Fibroblast of upper back skin (primary cell): ENCODE data around the gene FUOM.

Experiments
- DNase-seq: peaks from one replicate; pipeline ENCODE4 v3.0.0-alpha.2; 2013

Gene FUOM

DNA sequence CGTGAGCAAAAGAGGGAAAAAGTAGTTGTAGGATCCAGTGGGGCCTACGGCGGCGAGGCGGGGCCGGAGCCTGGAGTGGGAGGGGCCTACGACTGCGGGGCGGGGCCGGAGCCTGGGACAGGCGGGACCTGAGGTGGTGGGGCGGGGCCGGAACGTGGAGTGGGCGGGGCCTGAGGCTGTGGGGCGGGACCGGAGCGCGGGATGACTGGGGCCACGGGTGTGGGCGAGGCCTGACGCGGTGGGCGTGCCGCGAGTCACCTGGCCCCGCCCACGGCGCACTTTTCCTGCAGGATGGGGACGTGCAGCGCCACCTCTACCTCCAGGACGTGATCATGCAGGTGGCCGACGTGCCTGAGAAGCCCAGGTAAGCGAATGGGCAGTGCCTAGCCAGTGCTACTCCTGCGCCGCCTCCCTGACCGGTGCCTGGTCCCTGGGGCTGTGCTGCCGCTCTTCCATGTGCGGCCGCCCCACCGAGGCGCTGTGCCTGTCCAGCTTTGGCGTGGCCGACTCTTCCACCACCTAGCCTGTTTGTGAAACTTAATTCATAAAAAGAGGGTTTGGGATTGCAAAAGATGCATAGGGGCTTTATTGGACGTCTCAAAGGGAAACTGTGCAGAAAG lies 48.6 kb downstream of the FUOM start:
- DNase-seq, result peak; percentile 80

DNA sequence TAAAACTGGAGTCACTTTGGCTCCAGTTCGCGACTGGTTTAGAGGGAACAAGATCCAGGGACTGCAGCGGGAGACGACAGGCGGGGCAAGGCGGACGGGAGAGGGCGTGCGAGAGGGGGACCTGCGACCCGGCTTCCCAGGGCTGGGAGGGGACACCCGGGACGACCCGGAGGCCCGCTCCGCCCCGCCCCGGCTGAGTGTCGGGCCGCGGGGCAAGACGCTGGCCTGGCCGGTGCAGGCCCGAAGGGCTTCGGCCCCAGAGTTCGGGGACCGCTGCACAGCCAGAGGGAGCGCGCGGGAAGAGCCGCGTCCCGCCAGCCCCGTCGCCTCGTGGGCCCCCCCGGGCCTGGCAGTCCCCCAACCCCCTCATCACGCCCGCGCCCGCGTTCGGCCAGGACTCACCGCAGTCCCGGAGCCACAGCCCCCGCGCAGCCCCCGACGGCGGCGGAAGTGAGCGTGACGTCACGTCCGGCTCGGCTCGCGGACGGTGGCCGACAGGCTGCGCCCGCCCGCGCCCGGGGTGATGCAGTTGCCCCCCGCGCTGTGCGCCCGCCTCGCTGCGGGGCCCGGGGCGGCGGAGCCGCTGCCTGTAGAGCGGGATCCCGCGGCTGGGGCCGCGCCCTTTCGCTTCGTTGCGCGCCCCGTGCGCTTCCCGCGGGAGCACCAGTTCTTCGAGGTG lies 49.3 kb downstream of the FUOM start, which contains the start of the genes TUBGCP2 and ZNF511:
Gene TUBGCP2, minus strand, starts transcription at position 452 of the 679 bp plus-strand sequence. CDS start 5,931 bp downstream, outside the sequence.
Gene ZNF511, plus strand, starts transcription at position 494 of the 679 bp plus-strand sequence. Its CDS starts 30 bp downstream, at position 524.
- peak; percentile 77 for DNase-seq

DNA sequence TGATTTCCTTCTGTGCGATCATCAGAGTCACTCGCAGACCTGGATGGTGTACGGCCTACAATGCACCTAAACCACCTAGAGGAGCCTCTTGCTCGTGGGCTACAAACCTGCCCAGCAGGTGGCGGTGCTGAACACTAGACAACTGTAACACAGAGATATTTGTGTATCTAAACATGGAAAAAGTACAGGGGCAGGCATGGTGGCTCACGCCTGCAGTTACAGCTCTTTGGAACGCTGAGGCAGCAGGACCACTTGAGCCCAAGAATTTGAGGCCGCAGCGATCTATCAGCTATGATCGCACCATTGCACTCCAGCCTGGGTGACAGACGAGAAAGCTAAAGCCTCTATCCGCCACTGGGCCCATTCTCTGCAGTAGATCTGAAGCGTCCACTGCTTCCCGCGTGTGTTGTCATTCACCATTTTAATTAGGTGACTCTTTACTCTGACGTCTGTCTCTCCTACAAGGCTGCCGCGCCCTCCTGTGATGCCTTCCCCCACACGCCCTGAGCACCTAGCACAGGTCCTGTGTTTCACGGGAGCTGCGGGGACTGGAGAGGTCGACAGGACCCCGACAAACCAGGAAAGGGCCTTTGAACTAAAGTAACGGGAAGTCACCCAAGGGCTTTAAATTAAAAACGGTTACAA lies 49.9 kb downstream of the FUOM start:
- peak; percentile 38 for DNase-seq

DNA sequence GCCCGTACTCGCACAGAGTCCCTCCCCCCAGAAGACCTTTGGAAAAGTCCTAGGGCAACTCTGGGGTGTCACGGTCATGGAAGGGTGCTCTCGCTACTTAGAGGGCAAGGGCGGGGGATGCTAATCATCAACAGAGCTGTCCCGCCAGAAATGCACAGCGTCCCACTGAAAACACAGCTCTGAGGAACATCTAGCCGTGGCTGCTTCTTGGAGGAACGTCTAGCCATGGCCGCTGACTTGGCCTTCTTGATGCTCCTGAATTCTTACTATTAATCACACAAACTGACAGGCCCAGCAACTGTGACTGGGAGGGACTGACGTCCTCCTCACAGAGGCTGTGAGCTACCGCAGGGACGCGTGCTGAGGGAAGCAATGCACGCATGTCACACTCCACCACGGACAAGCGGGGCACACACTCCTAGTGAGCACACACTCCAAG lies 50.9 kb downstream of the FUOM start:
- DNase-seq, result no peak

DNA sequence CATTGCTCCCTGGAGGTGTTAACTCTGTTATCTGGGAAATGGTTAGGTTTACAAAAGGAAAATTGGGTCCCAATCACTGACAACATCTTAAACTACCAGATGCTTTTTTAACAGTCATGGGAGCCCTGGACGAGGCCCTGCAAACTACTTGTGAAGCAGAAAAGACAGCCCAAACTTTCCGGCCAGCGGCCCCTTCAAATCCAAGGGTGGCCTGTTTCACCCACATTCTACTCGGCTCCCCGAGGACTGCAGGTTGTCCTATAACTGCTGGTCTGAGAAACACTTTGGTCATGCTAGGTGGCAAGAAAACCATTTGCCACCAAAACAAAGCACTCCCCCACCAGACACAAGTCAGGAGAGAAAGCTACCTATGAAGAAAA lies 51.7 kb downstream of the FUOM start:
- DNase-seq, result no peak
